ENCODE measurements around the gene AMH.
"Not testable (repeated sequence)": the region's sequence is repeated elsewhere in the genome, so short reads cannot be mapped to it uniquely, and the experiment has no call there.

The AMH gene

GRCh38 chr19:2278459-2279158 lies 29.5 kb downstream of the AMH start:
- TF ChIP-seq CTCF (conservative IDR thresholded peaks at IDR 0.05; ENCODE audit: low read length) (no peak), EZH2phosphoT487 (IDR thresholded peaks at IDR 0.05; ENCODE audit: borderline replicate concordance) (no peak)
- no peak overlapping the region for H3K4me3 ChIP-seq (ENCODE audit: low read length, poor library complexity, severe bottlenecking)
- peaks cover 21% of the 10 kb centered on the region for H3K79me2 ChIP-seq (ENCODE audit: insufficient read depth, low read length)
- H3K27me3 ChIP-seq (ENCODE audit: insufficient read depth, low read length, poor library complexity, severe bottlenecking): no peaks in the 10 kb centered on the region
- no peaks in the 10 kb centered on the region for H3K9me3 ChIP-seq (ENCODE audit: insufficient read depth, low read depth, low read length)
- H3K9me2 ChIP-seq (replicated peaks; ENCODE audit: low read depth, low read length): no peaks in the 10 kb centered on the region
- H3K36me3 ChIP-seq (ENCODE audit: insufficient read depth, low read length): peaks cover 3% of the 10 kb centered on the region; the same call in 1 of the 2 replicates
- no peak overlapping the region for H3K4me2 ChIP-seq (ENCODE audit: low read depth, low read length, poor library complexity, severe bottlenecking)
- peaks cover 10% of the 10 kb centered on the region for H4K20me1 ChIP-seq (ENCODE audit: insufficient read depth, low read length, poor library complexity, severe bottlenecking)
- H3K4me1 ChIP-seq (ENCODE audit: insufficient read depth, low read length, poor library complexity, severe bottlenecking): peaks cover 18% of the 10 kb centered on the region
- no peak overlapping the region for H2AFZ ChIP-seq (ENCODE audit: low read length)
- H3K9ac ChIP-seq (ENCODE audit: low read depth, low read length, poor library complexity, severe bottlenecking): no peak overlapping the region
- H3F3A ChIP-seq (ENCODE audit: low read depth): no peaks in the 10 kb centered on the region

DNA sequence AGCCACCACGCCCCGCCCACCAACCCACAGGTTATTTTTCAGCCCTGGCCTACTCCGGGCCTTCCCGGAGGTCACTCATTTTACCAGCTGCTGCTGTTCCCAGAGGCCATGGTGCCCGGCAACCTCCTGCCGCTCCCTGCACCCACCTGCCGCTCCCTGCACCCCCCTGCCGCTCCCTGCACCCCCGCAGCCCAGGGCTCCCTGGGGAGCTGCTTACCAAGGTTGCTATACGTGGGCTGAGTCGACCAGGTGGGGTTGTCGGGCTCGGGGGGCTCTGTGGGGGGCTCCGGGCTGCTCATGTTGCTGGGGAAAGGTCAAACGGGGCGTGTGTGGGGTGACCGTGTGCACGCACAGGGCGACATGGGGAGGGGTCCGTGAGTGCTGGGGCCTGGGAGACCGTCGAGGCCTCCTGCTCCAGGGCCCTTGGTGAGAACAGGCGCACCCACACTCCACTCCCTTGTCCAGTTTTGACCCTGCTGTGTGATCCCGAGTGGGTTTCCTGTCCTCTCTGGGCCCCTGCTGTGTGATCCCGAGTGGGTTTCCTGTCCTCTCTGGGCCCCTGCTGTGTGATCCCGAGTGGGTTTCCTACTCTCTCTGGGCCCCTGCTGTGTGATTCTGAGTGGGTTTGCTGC lies 31.6 kb downstream of the AMH start:
- no peaks in the 10 kb centered on the region for H3K9me2 ChIP-seq (replicated peaks; ENCODE audit: low read depth, low read length)

GRCh38 chr19:2281265-2282061 lies 32.3 kb downstream of the AMH start:
- not testable (repeated sequence) for H3K9me3 ChIP-seq (ENCODE audit: insufficient read depth, low read depth, low read length); H3K27me3 ChIP-seq (ENCODE audit: insufficient read depth, low read length, poor library complexity, severe bottlenecking); H3K9me2 ChIP-seq (replicated peaks; ENCODE audit: low read depth, low read length); H3K36me3 ChIP-seq (ENCODE audit: insufficient read depth, low read length); H3F3A ChIP-seq (ENCODE audit: low read depth); H4K20me1 ChIP-seq (ENCODE audit: insufficient read depth, low read length, poor library complexity, severe bottlenecking); H3K79me2 ChIP-seq (ENCODE audit: insufficient read depth, low read length)
- H3K4me1 ChIP-seq (ENCODE audit: insufficient read depth, low read length, poor library complexity, severe bottlenecking): peaks cover 12% of the 10 kb centered on the region
- H3K9ac ChIP-seq (ENCODE audit: low read depth, low read length, poor library complexity, severe bottlenecking): peak overlapping the region; percentile 73
- peak overlapping the region; percentile 74 for H3K4me3 ChIP-seq (ENCODE audit: low read length, poor library complexity, severe bottlenecking)
- peak overlapping the region; percentile 71 for H2AFZ ChIP-seq (ENCODE audit: low read length)
- peak overlapping the region; percentile 85 for H3K4me2 ChIP-seq (ENCODE audit: low read depth, low read length, poor library complexity, severe bottlenecking)

More for the DNA sequence above, 31.6 kb downstream of the AMH start:
- no peak overlapping the region for H3K4me3 ChIP-seq (ENCODE audit: low read length, poor library complexity, severe bottlenecking)
- peaks cover 12% of the 10 kb centered on the region for H3K4me1 ChIP-seq (ENCODE audit: insufficient read depth, low read length, poor library complexity, severe bottlenecking)
- TF ChIP-seq EZH2phosphoT487 (IDR thresholded peaks at IDR 0.05; ENCODE audit: borderline replicate concordance): no peak
- TF ChIP-seq CTCF (conservative IDR thresholded peaks at IDR 0.05; ENCODE audit: low read length): no peak
- no peaks in the 10 kb centered on the region for H3F3A ChIP-seq (ENCODE audit: low read depth)
- H3K9me3 ChIP-seq (ENCODE audit: insufficient read depth, low read depth, low read length): no peaks in the 10 kb centered on the region
- H3K36me3 ChIP-seq (ENCODE audit: insufficient read depth, low read length): no peaks in the 10 kb centered on the region; the same call in 1 of the 2 replicates
- no peaks in the 10 kb centered on the region for H3K27me3 ChIP-seq (ENCODE audit: insufficient read depth, low read length, poor library complexity, severe bottlenecking)
- 0 out of 2 replicates have a peak, but pooled peaks cover 3% of the 10 kb centered on the region for H3K79me2 ChIP-seq (ENCODE audit: insufficient read depth, low read length)
- no peak overlapping the region for H3K4me2 ChIP-seq (ENCODE audit: low read depth, low read length, poor library complexity, severe bottlenecking)
- H3K9ac ChIP-seq (ENCODE audit: low read depth, low read length, poor library complexity, severe bottlenecking): no peak overlapping the region
- H2AFZ ChIP-seq (ENCODE audit: low read length): no peak overlapping the region
- no peaks in the 10 kb centered on the region for H4K20me1 ChIP-seq (ENCODE audit: insufficient read depth, low read length, poor library complexity, severe bottlenecking)

Measured in Loucy (cell line).